Right forelimb (tissue), 1 donor: ENCODE results near the gene HOXB4.

ENCODE experiments used
- DNase-seq: peaks from one replicate; pipeline ENCODE4 v3.0.0-alpha.2; 2018

Gene HOXB4

DNA sequence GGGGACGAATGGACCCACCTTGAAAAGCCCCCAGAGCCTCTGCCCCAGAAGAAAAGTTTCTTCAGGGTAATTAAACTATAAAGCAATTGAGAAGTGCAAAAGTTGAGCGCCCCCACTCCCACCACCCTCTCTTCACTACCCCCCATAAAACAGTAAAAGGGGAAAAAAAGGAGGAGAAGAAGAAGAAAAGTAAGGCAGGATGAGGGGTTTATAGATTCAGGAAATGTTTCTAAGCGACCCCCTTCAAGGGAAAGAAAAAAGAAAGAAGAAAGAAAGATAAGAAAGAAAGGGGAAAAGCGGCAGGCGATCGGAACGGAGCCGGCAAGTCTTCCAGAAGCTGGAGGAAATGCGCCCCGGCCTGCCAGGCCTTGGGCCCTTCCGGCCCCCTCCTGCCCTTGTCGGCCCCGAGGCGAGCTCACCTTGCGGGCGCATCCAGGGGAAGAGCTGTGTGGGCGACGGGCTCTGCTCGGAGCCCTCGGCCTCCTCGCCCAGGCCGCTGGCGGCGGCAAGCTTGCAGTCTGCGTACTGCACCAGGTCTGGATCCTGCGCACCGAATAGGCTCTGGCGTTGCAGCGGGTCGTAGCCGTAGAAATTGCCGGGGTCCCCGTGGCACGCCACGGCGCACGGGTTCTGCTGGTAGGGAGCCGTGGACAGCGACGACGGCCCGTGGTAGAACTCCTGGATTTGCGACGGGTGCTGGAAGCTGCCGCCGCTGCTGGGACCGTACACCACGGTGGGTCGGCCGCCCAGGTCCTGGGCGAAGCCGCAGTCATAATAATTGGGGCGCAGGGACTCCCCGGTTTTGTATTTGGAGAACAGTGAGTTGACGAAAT, 35.9 kb upstream of the HOXB4 start:
- no peak for DNase-seq

DNA sequence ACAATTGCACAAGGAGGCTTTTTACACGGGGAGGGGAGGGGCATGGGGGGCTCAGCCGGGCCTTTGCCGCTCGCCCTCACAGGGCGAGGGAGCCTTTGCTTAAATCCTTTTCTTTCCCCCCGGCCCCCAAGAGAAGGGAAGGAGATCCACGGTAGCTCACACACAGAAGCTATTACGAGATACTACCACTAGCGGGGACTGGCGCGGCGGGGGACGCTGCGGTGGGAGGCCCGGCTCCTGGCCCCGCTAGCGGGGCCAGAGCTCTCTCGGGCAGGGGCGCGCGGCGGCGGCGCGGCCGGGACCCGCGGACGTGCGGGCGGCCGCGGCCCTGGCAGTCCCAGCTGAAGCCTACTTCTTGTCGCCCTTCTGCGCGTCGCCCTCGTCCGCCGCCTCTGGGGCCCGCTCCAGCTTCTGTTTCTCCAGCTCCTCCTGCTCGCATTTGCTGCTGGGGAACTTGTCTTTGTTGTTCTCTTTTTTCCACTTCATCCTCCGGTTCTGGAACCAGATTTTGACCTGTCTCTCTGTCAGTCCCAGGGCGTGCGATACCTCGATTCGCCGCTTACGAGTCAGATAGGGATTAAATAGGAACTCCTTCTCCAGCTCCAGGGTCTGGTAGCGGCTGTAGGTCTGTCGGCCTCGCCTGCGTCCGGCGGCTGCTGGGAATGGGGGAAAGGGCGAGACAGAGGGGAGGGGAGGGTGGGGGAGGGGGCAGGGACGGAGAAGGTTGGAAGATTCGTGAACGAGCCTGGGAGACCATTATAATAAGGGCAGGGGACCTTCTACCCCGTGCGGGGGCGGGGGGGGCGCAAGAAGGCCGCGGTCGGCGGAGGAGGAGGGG, 34.9 kb upstream of the HOXB4 start:
- no peak for DNase-seq

DNA sequence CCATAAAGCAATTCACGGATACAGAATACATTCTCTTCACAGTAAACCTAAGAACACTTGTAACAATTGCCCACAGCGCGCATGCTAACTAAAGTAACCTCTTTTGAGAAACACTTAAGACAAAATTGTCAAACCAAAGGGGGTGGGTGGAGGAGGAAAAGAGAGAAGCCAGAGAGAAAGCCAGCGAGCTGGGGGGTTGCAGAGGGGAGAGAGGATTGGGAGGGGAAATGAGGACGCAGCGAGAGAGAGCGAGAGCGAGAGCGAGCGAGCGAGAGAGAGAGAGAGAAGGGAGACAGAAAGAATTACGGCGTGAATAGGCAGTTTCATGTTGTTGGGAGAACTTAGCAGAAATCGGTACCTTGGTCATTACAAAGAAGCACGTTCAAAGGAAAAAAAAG, 34.3 kb upstream of the HOXB4 start:
- no peak for DNase-seq

DNA sequence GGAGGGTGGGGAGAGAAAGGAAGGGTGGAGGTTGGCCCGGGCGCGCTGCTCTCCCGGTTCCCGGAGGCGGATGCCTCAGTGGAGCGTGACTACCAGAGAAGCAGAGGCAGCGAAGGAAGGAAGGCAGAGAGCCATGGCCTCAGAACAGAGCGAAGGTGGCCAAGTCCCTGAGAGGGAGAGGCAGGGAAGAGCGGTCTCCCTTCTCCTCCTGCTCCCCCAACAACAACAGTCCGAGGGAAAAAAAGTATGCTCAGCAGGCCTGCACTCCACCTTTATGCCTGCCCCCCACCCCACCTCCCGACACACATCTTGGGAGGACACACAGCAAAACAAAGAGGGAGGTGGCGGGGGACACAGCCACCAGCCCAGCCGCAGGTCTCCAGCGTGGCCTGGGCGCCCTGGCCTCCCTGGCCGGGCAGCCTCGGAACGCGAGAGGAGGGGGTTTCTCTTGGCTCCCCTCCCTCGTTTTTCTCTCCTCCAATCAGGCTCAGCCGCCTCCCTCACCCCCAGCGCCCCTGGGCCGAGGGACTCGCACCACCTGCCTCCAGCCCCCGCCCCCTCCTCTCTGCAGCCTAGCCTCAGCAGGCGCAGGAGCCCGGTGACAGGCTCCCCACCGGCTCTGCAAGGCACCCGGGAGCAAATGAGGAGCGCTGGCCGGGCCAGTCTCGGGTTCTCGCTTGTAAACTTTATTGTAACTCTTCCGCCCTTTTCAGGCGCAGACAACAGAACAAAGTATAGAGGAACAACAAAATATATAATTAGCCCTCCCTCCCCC, 33.7 kb upstream of the HOXB4 start:
- no peak for DNase-seq

DNA sequence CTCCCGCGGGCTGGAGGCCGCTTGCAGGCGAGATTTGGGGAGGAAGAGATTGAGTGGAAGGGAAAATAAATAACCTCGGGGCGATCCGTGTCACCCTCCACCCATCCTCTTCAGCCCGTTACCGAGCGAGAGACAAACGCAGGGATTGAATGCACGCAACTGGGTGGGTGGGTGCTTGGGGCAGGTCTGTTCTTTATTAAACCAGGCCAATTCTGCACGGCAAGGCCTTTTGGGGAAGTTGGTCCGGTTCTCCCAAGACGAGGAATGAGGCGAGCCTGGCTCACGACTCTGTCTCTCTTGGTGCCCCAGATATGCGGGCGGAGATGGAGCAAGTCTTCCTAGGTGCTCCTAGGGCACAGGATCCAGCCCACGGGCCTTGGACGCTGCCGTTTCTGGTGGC, 33.1 kb upstream of the HOXB4 start:
- no peak for DNase-seq

DNA sequence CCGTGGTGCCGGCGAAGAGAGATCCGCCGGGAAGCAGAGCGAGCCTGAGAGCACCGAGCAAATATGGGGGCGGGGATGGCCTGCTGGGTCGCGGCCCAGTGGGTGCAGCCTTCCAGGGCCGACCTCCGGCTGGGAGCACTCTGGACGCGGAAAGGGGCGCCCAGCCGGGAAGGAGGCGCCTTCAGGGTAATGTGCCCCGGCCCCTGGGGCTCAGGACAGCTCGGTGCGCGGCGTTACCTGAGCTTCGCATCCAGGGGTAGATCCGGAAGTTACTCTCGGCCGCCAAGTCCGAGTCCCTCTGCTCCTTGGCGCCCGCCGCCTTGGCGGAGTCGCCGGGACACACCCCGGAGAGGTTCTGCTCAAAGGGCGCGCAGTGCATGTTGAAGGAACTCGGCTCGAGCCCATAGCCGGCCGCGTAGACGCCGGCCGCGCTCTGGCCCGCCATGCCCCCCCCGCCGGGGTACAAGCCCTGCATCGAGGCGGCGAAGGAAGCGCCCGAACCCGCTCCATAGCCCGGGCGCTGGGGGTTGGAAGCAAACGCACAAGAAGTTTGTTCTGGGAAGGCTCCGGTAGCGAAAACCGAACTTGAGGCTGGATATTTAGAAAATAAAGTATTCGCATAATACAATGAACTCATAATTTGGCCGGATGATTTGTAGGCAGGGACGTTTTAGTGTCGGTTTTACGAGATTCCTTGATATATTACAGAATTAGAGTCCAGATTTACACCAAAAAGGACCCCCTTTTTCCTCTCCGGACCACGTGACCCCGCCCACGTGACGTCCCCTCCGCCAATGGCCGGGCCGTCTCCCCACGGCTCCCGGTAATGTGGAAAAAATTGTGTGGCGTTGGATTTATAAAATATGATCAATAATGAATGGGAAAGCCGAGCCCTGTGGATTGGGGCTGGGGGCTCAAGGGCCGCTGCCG, 32.4 kb upstream of the HOXB4 start, which contains the start of gene HOXB7:
HOXB7 (minus strand) TSS at position 736 of the 930 bp plus-strand sequence; CDS start at position 637, 99 bp downstream.
- DNase-seq, result no peak

DNA sequence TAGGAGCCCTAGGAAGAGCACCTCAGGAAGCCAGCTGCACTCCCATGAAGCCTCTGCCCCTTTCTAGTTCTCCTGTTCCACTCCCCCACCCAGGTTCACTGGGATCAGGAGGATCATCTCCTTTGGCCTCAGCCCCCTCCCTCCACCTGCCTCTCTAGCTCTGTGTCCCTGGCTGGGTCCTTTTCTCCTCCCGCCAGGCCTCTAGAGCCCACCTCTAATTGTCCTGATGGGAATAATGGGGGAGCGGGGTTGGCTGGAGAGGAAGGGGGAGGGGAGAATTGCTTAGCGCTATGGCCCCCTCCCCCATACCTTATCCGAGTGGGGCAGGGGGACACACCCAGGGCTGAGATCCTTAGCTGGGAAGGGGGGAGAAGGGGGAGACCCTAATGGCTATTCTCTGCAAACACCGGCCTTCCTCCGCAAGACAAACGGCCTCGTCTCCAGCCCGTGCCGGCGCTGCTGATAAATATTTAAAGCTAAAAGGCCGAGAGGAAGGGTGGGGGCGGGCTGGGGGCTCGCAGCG, 31.7 kb upstream of the HOXB4 start:
- no peak for DNase-seq

DNA sequence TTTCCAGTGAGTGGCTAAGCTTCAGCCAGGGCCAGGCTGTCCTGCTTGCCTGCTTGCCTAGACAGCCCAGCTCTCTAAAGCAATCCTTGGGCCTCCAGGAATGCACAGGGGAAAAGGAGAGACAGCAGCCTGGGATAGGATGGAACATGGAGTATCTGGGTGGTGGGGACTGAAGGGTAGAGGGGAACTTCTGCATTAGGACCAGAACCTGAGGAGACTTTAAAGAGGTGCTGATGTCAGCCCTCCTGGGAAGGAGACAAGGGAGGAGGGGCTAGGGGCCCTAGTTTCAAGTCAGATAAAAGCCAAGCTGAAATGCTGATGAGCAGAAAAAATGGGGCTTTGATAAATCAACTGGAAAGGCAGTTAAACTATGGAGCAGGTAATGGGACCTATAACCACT, 30.9 kb upstream of the HOXB4 start:
- no peak for DNase-seq

DNA sequence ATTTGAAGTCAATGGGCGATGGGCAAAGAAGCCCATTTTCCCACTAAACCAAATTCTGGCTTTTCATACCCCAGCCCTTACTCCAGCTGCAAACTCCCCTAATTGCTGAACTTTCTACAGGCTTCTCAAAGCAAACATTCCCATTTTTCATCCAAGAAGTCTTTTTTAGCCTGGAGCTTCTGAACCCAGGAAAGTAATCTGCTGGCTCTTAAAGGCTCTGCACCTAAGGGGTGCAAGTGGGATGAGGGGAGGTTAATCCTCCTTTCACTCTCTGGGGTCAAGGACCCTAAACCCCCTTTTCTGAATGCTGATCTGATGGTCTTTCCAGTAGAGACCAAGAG, 30.3 kb upstream of the HOXB4 start:
- DNase-seq, result no peak

DNA sequence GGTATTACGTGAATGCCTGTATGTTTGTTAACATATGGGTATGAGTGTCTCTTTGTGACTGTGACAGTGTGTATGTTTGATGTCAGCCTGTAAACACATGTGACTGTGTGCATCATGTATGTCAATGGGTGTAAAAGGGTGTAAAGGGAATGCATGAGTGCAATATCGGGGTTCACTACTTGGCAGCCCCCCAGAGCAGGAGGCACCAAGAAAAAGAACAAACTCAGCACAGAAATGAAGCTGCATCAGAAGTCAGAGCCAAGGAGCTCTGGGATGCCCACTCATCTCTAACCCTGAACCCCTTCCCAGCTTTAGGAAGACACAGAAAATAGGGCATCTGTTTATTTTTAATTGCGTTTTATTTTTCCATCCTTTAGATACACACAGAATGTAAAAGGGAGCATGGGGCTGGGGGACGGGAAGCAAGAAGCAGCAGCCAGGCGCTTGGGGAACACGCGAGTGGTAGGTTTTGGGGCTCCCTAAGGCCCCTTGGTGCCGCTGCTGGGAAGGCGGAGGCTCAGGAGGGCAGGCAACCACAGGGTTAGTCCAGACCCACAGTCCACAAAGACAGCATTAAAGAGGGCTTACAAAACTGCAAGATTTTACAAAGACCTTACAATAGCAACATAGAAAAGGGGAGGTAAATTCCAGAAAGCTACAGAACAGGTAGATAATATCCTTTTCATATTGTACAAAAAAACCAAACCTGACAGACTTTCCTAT, 28.9 kb upstream of the HOXB4 start:
- no peak for DNase-seq

DNA sequence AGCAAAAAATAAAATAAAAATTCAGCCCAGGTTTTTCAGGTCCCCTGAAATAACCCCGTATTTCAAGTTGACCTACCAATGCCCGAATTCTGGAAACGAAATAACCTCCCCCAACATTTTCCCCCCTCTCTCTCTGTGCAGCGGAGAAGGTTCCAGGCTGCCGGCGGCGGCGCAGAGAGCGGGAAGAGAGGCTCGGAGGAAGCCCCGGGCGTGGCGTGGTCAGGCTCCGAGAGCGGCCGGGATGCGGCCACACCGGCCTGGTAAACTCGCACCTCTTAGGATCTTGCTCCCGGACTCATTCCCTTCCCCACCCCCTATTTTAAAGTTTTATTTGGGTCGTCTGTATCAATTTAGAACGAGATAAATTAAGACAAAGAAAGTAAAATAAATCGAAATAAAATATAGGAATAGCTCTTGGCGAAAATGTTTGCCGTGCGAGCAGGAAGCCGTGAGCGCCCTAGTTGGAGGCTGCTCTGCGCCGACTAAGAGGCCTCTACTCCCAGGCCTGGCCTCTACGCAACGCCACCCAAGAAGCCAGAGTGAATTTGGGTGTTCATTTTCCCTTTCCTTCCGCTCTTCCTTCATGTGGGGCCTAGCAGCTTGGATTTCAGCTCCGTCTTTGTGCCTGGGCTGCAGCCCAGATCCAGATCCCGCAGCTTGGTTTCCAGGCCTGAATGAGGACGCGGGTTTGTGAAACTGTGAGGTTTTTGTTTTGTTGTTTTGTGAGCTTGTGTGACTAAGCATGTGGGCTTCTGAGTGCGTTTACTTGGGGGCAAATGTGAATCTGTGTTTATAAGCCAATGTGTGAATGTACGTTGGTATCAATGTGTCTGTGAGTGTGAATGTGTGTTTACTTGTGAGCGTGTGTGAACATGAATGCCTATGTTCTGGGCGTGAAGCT, 28.1 kb upstream of the HOXB4 start:
- no peak for DNase-seq

DNA sequence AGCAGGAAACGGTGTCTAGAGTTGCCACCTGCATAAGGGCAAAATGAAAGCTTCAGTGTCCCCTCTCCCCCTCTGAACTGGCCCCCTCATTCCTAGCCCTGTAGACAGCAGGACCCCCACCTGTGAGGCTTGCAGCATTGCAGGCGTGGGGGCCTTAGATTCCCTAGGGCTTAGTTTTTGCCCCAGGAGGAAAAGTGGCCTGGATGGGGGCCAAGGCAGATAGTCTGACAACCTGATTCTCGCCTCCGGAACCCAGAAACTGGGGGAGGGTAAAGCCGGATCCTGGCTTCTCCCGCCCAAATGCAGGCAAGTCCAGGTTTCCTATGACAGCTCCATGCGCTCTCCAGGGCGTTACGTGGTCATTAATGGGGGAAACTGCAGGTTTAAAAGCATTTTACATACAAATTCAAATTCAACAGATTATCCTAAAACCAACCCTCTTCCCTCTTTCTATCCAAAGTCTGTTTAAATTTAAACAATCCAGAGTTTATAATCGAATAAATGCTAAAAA, 27.3 kb upstream of the HOXB4 start:
- DNase-seq, result no peak

DNA sequence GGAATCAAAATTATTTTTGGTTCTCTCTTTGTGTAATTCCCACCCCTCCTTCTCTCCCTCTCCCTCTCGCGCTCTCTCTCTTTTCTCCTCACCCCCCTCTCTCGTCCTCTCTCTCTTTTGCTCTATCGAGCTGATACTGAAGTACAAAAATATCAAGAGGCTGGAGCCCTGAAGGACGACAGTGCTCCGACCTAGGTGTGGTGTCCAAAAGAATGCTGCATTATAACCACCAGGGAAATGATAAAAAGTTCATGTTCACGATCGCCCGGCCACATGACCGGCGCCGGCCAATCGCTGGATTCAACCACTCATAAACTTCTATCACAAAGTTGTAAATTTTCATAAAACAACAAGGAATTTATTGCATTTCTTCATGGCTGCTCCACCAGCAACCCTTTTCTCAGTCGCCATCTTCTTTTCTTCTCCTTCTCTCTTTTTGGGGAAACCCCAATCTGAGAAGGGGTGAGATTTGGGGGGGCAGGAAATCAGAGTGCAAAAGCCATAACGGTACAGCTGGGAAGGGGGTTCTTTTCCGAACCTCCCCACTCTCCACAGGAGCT, 26.7 kb upstream of the HOXB4 start, which contains the start of gene HOXB6:
HOXB6 (minus strand) TSS at position 217 of the 560 bp plus-strand sequence. CDS start 6,836 bp downstream, outside the sequence.
- DNase-seq, result no peak

DNA sequence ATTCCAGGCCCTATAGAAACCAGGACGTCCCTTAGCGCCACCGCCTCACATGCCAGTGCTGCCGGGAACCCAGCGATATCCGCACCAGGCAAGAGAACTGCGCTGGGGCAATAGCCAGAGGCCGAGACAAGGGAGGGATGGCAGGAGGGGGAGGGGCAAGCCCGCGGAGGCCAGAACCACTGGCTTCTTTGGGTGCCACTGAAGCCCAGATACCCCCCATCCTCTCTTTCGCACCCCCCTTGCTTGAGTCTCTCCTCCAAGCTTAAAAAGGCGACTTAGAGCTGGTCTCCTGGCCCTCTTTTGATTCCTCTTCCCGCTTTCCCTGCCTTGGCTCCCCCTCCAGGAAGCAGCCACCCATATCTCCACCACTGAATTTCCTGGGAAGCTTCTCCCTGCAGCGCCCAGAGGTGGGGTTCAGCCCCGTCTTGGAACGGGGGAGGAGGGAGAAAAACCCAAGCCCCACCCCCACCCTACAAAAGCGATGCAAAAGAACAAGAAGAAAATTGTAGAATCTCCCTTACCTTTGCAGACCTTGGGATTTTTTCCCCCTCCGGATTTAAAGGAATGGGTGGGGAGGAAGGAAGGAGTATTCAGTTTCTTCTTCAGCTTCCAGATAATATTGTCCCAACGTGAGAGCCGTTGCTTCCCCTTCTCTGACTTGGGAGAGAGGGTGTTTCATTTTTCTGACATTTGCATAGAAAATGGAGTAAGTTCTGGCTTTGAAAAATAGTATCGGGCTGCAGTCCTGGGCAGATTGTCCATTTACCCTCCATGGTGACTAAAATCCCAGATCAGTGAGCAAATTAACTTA, 26.0 kb upstream of the HOXB4 start:
- no peak for DNase-seq

DNA sequence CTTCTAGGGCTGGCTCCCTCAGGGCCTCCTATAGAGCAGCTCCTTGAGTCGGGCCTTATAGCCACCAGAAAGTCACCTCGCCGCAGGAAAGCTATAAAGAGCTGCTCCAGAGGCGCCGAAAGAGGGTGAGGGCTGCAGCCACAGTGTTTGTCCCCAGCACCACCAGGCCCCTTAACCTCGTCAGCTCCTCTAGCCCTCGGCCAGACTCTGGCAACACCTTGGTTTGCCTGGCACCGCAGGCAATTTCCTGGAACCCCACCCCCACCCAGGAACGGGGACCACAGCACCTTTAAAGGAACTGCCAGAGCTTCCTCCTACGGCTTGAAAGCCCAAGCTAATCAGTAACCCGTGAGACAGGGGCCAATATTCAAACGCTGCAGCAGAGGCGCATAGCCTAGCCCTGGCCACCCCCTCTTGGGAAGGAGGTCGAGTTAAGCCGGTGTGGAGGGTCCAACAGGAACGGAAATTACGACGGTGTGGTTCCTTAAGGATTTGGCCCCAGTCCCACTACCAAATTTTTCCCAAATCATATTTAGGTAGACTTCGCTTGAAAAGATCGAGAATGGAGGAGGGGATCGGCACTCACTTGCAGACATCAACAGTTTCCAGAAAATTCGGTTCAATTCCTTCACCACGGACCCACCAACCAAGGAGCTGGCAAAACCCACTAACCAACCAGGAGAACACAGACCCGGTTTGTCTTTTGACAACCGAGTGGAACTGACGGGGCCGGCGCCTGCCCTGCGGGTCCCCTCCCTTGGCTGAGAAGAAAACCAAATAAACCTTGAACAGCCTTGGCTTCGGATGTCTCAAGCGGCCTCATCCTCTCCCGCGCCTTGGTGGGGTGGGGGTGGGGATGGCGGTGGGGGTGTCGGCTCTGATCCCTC, 23.6 kb upstream of the HOXB4 start:
- no peak for DNase-seq

DNA sequence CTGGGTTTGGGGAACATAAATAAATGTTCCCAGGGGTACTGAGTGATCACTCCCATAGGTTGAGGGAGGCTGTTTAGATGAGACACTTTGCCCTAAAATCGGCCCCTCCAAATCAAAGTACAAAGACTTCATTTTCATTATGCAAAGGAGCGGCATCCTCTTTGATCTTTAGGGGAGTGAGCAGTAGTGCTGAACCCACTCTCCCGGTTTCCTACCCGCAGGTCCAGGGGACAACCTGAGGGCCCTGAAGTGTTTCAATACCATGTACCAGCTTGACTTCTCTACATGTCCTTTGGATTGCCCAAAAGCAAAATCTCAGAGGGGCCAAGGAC, 23.0 kb upstream of the HOXB4 start:
- DNase-seq, result no peak

DNA sequence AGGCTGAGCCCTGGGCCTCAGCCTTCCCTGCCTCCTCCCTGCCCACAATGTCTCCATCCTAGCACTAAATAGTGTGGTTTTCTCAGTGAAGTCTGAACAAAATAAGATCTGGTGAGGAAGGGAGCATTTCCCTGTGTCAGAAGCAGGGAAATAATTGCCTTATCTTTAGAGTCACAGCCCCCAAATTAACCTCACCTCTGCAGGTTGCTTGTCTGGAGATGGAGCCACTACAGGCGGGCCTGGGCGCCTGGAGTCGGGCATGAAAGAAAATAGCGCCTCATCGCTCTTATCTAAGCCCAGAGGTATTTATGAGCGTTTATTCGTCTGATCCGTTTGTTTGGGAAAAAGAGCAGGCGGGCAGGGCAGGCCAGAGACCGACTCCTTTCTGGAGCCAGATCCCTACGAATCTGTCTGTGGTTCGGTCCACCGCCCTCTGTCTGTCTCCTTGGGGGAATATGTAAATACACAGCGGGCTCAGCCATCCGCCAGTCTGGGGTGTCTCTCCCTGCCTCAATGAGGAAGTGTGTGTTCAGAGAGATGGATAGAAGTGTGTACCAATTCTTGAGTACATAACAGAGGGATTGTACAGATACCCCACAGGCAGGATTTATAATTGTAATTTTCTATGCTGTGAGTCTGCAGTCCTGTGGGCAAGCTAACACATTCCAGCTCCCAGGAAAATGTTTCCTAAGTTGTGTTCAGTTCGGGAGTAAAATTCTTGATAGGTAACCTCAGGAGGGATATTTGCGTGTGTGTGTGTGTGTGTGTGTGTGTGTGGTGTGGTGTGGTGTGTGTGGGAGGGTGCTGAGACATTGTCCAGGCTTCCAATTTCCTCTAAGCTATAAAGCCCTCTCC, 22.3 kb upstream of the HOXB4 start:
- no peak for DNase-seq
